ENCODE data around the gene OR6A2. TPM values are rescaled to one million over a fixed set of nuclear protein-coding genes. Genes with fewer than 3 reads are reported as not detected.

Gene OR6A2
- total RNA-seq, 1 experiment from 2014 or later: 0.28 TPM

- Mint-ChIP-seq H3K27ac (ENCODE audit: low read depth, unreplicated experiment) (no peak within 1 kb of the TSS), H3K9me3 (ENCODE audit: unreplicated experiment) (no peaks in the 10 kb centered on the region), H3K36me3 (ENCODE audit: insufficient read depth, unreplicated experiment) (no peaks in the 10 kb centered on the region), H3K4me3 (ENCODE audit: unreplicated experiment) (no peak within 1 kb of the TSS), H3K4me1 (ENCODE audit: insufficient read depth, unreplicated experiment) (no peaks in the 10 kb centered on the region), H3K27me3 (ENCODE audit: insufficient read depth, unreplicated experiment) (no peaks in the 10 kb centered on the region)
- no peak for DNase-seq (ENCODE audit: unreplicated experiment)
- no TSS peak for BruUV-seq (replicated peaks)
- POLR2A ChIA-PET: no interaction called here
- intact Hi-C loops (cut with micrococcal nuclease): no loop called here
- no peak for TF ChIP-seq CTCF (IDR thresholded peaks at IDR 0.05; ENCODE audit: unreplicated experiment)
- CTCF ChIA-PET: interaction anchor here (0.6 to 2.5 kb wide), 6 partner anchors 13 to 762 kb away, joined by 3 to 9 read pairs (median 4); no protein-coding TSS in a partner anchor
Observed at GRCh38 chr11:6771926-6772893, 27.3 kb downstream of the OR6A2 start, which contains the start of gene OR2AG2. TSS of gene OR2AG2 (minus strand) at chr11:6771976. CDS start at chr11:6768957, 3,019 bp downstream.

GRCh38 chr11:6757373-6757967 is 42.0 kb downstream of the OR6A2 start:
- TF ChIP-seq CTCF (IDR thresholded peaks at IDR 0.05; ENCODE audit: unreplicated experiment): peak; percentile 49
- H3K9me3 Mint-ChIP-seq (ENCODE audit: unreplicated experiment): peaks cover 4% of the 10 kb centered on the region
- H3K4me1 Mint-ChIP-seq (ENCODE audit: insufficient read depth, unreplicated experiment): no peaks in the 10 kb centered on the region
- peak; percentile 55 for DNase-seq (ENCODE audit: unreplicated experiment)
- no peak overlapping the region for H3K4me3 Mint-ChIP-seq (ENCODE audit: unreplicated experiment)
- no peaks in the 10 kb centered on the region for H3K36me3 Mint-ChIP-seq (ENCODE audit: insufficient read depth, unreplicated experiment)
- BruUV-seq (replicated peaks): no TSS peak
- H3K27ac Mint-ChIP-seq (ENCODE audit: low read depth, unreplicated experiment): no peak overlapping the region
- intact Hi-C loops (cut with micrococcal nuclease): loop anchor here (1.0 to 5.0 kb wide), 2 partner anchors 54 to 225 kb away; no protein-coding TSS in a partner anchor
- POLR2A ChIA-PET: no interaction called here
- CTCF ChIA-PET: interaction anchor here (0.5 to 7.9 kb wide), 22 partner anchors 9 to 856 kb away, joined by 3 to 96 read pairs (median 4); partner anchors contain the start of genes HPX, OR10A4 and OR2AG2
- no peaks in the 10 kb centered on the region for H3K27me3 Mint-ChIP-seq (ENCODE audit: insufficient read depth, unreplicated experiment)

GRCh38 chr11:6755953-6756347 is 43.5 kb downstream of the OR6A2 start:
- DNase-seq (ENCODE audit: unreplicated experiment): no peak
- Mint-ChIP-seq H3K27me3 (ENCODE audit: insufficient read depth, unreplicated experiment) (peaks cover 6% of the 10 kb centered on the region), H3K36me3 (ENCODE audit: insufficient read depth, unreplicated experiment) (no peaks in the 10 kb centered on the region), H3K4me3 (ENCODE audit: unreplicated experiment) (no peak overlapping the region), H3K27ac (ENCODE audit: low read depth, unreplicated experiment) (no peak overlapping the region), H3K9me3 (ENCODE audit: unreplicated experiment) (no peaks in the 10 kb centered on the region), H3K4me1 (ENCODE audit: insufficient read depth, unreplicated experiment) (no peaks in the 10 kb centered on the region)
- intact Hi-C loops (cut with micrococcal nuclease): loop anchor here (5.0 kb wide), 1 partner anchor 224 kb away; no protein-coding TSS in a partner anchor
- no peak for TF ChIP-seq CTCF (IDR thresholded peaks at IDR 0.05; ENCODE audit: unreplicated experiment)
- CTCF ChIA-PET: interaction anchor here (0.6 to 7.9 kb wide), 39 partner anchors 9 to 992 kb away, joined by 3 to 96 read pairs (median 5); partner anchors contain the start of genes OR2AG1 and OR2AG2
- POLR2A ChIA-PET: no interaction called here
- BruUV-seq (replicated peaks): no TSS peak
